ENCODE data around the gene ASB9.

DNA sequence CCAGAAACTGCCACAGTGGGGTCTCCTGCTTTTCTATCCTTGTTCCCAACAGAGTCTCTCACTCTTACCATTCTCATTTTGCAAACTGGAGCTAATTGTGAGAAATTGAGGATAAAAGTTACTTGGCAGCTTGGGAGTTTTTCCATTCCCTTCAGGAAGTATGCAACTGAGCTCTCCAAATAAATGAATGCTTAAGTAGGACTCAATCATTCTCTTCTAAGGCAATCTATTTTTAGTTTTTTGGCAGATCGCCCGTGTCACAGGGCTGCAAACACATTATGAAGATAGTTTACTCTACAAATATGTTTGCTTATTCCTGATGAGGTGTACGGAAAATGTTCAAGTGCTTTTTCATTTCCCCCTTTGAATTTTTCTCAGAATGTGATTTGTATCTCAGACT lies 40.2 kb upstream of the ASB9 start:
- TF ChIP-seq, protein P1, sequence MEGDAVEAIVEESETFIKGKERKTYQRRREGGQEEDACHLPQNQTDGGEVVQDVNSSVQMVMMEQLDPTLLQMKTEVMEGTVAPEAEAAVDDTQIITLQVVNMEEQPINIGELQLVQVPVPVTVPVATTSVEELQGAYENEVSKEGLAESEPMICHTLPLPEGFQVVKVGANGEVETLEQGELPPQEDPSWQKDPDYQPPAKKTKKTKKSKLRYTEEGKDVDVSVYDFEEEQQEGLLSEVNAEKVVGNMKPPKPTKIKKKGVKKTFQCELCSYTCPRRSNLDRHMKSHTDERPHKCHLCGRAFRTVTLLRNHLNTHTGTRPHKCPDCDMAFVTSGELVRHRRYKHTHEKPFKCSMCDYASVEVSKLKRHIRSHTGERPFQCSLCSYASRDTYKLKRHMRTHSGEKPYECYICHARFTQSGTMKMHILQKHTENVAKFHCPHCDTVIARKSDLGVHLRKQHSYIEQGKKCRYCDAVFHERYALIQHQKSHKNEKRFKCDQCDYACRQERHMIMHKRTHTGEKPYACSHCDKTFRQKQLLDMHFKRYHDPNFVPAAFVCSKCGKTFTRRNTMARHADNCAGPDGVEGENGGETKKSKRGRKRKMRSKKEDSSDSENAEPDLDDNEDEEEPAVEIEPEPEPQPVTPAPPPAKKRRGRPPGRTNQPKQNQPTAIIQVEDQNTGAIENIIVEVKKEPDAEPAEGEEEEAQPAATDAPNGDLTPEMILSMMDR (IDR thresholded peaks at IDR 0.05) = no peak
- TF ChIP-seq CEBPB (IDR thresholded peaks at IDR 0.05) (no peak), RFX5 (IDR thresholded peaks at IDR 0.05) (no peak), JUN (IDR thresholded peaks at IDR 0.05) (no peak), MAFK (IDR thresholded peaks at IDR 0.05; ENCODE audit: partially characterized antibody) (no peak), NFE2L2 (conservative IDR thresholded peaks at IDR 0.05; ENCODE audit: low read length) (no peak), CHD2 (IDR thresholded peaks at IDR 0.05; ENCODE audit: low read length, partially characterized antibody) (no peak), POLR2A (IDR thresholded peaks at IDR 0.05; ENCODE audit: low read length) (no peak), GATA3 (IDR thresholded peaks at IDR 0.05; ENCODE audit: borderline replicate concordance) (no peak), HOXB5 (CRISPR knock-in tag; IDR thresholded peaks at IDR 0.05) (no peak)
- TF ChIP-seq, protein P2, sequence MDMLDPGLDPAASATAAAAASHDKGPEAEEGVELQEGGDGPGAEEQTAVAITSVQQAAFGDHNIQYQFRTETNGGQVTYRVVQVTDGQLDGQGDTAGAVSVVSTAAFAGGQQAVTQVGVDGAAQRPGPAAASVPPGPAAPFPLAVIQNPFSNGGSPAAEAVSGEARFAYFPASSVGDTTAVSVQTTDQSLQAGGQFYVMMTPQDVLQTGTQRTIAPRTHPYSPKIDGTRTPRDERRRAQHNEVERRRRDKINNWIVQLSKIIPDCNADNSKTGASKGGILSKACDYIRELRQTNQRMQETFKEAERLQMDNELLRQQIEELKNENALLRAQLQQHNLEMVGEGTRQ (IDR thresholded peaks at IDR 0.05) = no peak
- TF ChIP-seq, protein P3, sequence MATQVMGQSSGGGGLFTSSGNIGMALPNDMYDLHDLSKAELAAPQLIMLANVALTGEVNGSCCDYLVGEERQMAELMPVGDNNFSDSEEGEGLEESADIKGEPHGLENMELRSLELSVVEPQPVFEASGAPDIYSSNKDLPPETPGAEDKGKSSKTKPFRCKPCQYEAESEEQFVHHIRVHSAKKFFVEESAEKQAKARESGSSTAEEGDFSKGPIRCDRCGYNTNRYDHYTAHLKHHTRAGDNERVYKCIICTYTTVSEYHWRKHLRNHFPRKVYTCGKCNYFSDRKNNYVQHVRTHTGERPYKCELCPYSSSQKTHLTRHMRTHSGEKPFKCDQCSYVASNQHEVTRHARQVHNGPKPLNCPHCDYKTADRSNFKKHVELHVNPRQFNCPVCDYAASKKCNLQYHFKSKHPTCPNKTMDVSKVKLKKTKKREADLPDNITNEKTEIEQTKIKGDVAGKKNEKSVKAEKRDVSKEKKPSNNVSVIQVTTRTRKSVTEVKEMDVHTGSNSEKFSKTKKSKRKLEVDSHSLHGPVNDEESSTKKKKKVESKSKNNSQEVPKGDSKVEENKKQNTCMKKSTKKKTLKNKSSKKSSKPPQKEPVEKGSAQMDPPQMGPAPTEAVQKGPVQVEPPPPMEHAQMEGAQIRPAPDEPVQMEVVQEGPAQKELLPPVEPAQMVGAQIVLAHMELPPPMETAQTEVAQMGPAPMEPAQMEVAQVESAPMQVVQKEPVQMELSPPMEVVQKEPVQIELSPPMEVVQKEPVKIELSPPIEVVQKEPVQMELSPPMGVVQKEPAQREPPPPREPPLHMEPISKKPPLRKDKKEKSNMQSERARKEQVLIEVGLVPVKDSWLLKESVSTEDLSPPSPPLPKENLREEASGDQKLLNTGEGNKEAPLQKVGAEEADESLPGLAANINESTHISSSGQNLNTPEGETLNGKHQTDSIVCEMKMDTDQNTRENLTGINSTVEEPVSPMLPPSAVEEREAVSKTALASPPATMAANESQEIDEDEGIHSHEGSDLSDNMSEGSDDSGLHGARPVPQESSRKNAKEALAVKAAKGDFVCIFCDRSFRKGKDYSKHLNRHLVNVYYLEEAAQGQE (IDR thresholded peaks at IDR 0.05) = no peak
